HFFc6 (cell line): ENCODE data around the gene POLR1A. TPM values are rescaled to one million over a fixed set of nuclear protein-coding genes. Genes with fewer than 3 reads are reported as not detected.
A peak's percentile ranks its signal among the peaks of the same experiment; 100 is the strongest.

ENCODE experiments used
- DNase-seq: peaks from one replicate; pipeline ENCODE4 v3.0.0-alpha.2; 2018
- H3K27ac Mint-ChIP-seq: 2 replicates; pipeline ENCODE4 v1.8.0; 2020; ENCODE audit warnings: mild to moderate bottlenecking, mixed read lengths
- H3K27me3 Mint-ChIP-seq: 2 replicates; pipeline ENCODE4 v1.8.0; 2021; ENCODE audit warnings: mild to moderate bottlenecking, moderate library complexity, mixed read lengths; ENCODE audit not compliant: insufficient read depth
- H3K36me3 Mint-ChIP-seq: 2 replicates; pipeline ENCODE4 v1.8.0; 2021; ENCODE audit warnings: low read depth, mixed read lengths
- H3K4me1 Mint-ChIP-seq: 2 replicates; pipeline ENCODE4 v1.8.0; 2020; ENCODE audit warnings: low read depth, mixed read lengths
- H3K4me3 Mint-ChIP-seq: 2 replicates; pipeline ENCODE4 v1.8.0; 2020; ENCODE audit warnings: mild to moderate bottlenecking, moderate library complexity, mixed read lengths
- H3K9me3 Mint-ChIP-seq: 2 replicates; pipeline ENCODE4 v1.8.0; 2020; ENCODE audit warnings: mild to moderate bottlenecking, mixed read lengths
- CTCF ChIP-seq: fragments of 200-600 bp; sonication (generic); IDR thresholded peaks from 2 replicates; pipeline ENCODE4 v1.5.0; 2021; ENCODE audit warnings: antibody characterized with exemption, mild to moderate bottlenecking
- total RNA-seq, 6 experiments: library from RNA; stranded (reverse); fragmentation: NEBNext Ultra II Directional; extraction: Animal tissue kit (Norgen Biotek cat#: 25700); gene quantifications; 2 replicates in 1 of 6; 3 replicates in 5 of 6; pipeline ENCODE4 v1.2.3, GENCODE V29; 2021

Gene POLR1A
- total RNA-seq, 6 experiments from 2014 or later: 32.2 to 37.6 (median 34.8) TPM

DNA sequence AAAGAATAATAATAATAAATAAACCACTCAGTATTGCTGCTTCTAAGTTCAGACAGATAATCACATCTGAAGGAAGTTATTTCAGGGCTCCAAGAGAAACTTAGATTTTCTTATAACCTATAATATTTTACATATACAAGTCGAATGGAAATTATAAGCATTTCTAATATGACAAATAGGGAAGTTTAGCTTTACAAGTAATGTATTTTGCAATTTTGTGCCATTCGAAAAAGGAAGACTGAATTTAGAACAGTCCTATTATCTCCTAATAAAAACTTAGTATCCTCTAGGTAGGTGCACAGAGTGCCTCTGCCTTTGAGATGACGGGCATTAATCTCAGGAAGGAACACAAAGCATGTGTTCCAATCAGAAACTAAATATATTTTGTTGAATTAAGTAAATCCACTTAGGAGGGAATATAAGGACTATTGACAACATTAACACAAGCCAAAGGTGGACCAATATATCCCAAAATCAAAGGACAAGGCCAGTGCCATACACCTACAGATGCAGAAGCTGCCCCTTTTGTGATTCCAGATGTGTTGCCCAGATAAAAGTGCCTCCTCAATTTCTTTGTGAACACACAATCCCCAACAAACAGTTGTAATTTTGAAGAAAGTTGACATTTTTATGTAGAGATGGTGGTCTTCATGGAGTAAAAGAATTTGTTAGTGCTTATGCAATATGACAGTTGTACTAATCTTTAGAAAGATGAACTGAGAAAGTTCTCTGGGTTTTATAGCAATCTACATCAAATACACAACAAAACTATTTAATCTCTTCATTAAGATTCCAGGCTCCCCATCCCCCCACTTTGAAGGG lies 37.0 kb upstream of the POLR1A start:
- no peak for TF ChIP-seq CTCF
- Mint-ChIP-seq H3K36me3 (peaks cover 43% of the 10 kb centered on the region), H3K4me3 (no peak overlapping the region), H3K27ac (no peak overlapping the region), H3K27me3 (no peaks in the 10 kb centered on the region; the same call in 1 of the 2 replicates), H3K4me1 (no peaks in the 10 kb centered on the region), H3K9me3 (no peaks in the 10 kb centered on the region)
- DNase-seq: no peak

DNA sequence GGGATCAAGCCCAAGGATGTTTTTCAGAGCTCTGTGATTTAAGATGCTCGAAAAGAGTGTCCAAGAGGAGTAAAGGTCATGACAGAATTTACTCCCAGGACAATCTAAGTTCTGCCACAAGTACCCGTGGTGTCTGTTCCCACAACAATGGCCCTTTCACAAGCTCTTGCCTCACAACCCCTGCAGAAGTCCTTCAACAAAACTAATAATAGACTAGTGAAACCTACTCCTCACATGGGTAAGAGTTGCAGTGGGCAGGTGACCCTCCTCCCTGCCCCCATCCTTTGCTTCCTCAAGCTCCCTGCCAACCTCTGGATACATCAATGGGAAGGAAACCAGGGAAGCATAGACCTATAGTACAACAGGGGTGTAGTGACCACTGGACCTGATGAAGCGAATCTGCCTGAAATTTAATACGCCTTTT lies 35.3 kb upstream of the POLR1A start:
- H3K27ac Mint-ChIP-seq: peak overlapping the region; percentile 18
- H3K4me1 Mint-ChIP-seq: no peaks in the 10 kb centered on the region
- no peak for TF ChIP-seq CTCF
- DNase-seq: no peak
- no peaks in the 10 kb centered on the region; the same call in none of the 2 replicates for H3K27me3 Mint-ChIP-seq
- no peaks in the 10 kb centered on the region for H3K9me3 Mint-ChIP-seq
- no peak overlapping the region for H3K4me3 Mint-ChIP-seq
- H3K36me3 Mint-ChIP-seq: peaks cover 41% of the 10 kb centered on the region; the same call in 1 of the 2 replicates

- no peak for TF ChIP-seq CTCF
- Mint-ChIP-seq H3K9me3 (no peaks in the 10 kb centered on the region), H3K27me3 (no peaks in the 10 kb centered on the region; the same call in none of the 2 replicates), H3K27ac (0 out of 2 replicates have a peak overlapping the region, but pooled peaks have one; percentile 13), H3K4me1 (no peaks in the 10 kb centered on the region), H3K4me3 (no peak overlapping the region), H3K36me3 (peaks cover 50% of the 10 kb centered on the region)
- DNase-seq: no peak
Measured at GRCh38 chr2:86139981-86140380, 34.3 kb upstream of the POLR1A start.

GRCh38 chr2:86138736-86139625 lies 33.3 kb upstream of the POLR1A start:
- Mint-ChIP-seq H3K4me1 (no peaks in the 10 kb centered on the region), H3K27me3 (no peaks in the 10 kb centered on the region; the same call in 1 of the 2 replicates), H3K9me3 (no peaks in the 10 kb centered on the region), H3K27ac (peak overlapping the region; percentile 59), H3K36me3 (peaks cover 55% of the 10 kb centered on the region), H3K4me3 (no peak overlapping the region)
- no peak for DNase-seq
- no peak for TF ChIP-seq CTCF

DNA sequence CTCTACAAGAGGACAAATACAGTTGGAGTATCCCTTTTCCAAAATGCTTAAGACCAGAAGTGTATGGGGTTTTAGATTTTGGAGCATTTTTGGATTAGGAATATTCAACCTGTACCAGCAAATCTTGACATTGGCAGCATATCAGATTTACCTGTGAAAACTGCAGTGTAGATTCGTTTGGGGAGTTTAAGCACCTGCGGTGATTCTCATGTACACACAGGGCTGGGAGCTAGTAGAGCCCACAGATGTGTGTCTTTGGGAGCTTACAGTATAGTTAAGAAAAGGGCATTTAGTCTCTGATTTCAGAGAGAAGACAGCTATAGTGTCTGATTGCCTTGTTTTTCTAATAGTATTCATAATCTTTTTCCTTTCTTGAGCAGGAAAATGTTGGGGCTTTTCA lies 30.5 kb upstream of the POLR1A start:
- no peak for TF ChIP-seq CTCF
- Mint-ChIP-seq H3K4me3 (no peak overlapping the region), H3K36me3 (peaks cover 68% of the 10 kb centered on the region), H3K27ac (no peak overlapping the region), H3K9me3 (no peaks in the 10 kb centered on the region), H3K4me1 (no peaks in the 10 kb centered on the region), H3K27me3 (no peaks in the 10 kb centered on the region; the same call in 1 of the 2 replicates)
- DNase-seq: no peak
